ENCODE results near the gene PACS1. TPM values are rescaled to one million over a fixed set of nuclear protein-coding genes. Genes with fewer than 3 reads are reported as not detected.

Gene PACS1
- polyA plus RNA-seq, 3 donors = 8.1 to 36.8 (median 12.4) TPM

GRCh38 chr11:66051371-66051765 is 18.7 kb upstream of the PACS1 start:
- peaks cover 36% of the 10 kb centered on the region for H3K79me2 ChIP-seq (ENCODE audit: insufficient read depth, low read length)
- peak overlapping the region; percentile 36 to 64 for H3K27ac ChIP-seq (ENCODE audit: low read depth in 1 of 2, low read length in 2 of 2)
- H3K9me3 ChIP-seq (replicated peaks in 1 of 2; ENCODE audit: control insufficient read depth in 1 of 2, insufficient read depth in 1 of 2, low read length in 2 of 2) = no peaks in the 10 kb centered on the region
- WGBS (ENCODE audit: insufficient coverage) = 8% methylated on average over 10 of the region's 12 CpGs
- H3K4me1 Mint-ChIP-seq = peaks cover 20% of the 10 kb centered on the region
- H4K20me1 ChIP-seq (ENCODE audit: insufficient read depth, low read length) = peaks cover 5% of the 10 kb centered on the region
- peaks cover 18 to 22% (median 18%) of the 10 kb centered on the region in 3 donors for H3K27me3 Mint-ChIP-seq (ENCODE audit: low read depth in 3 of 3)
- peaks cover 2 to 19% of the 10 kb centered on the region in 2 donors for H3K27me3 ChIP-seq (ENCODE audit: control insufficient read depth in 2 of 2, insufficient read depth in 2 of 2, low read length in 2 of 2)
- H2AFZ ChIP-seq (ENCODE audit: insufficient read depth, low read depth, low read length, poor library complexity, severe bottlenecking) = peak overlapping the region; percentile 94
- H3K4me3 ChIP-seq (replicated peaks in 1 of 3; ENCODE audit: low read depth in 2 of 3, low read length in 3 of 3) = peak overlapping the region; percentile 91 to 97 (median 94)
- DNase-seq = no peak
- H3K4me1 ChIP-seq (ENCODE audit: control insufficient read depth in 1 of 2, insufficient read depth in 2 of 2, low read length in 2 of 2) = peaks cover 16 to 26% of the 10 kb centered on the region in 2 donors
- peak overlapping the region; percentile 91 to 97 for H3K4me3 Mint-ChIP-seq
- peaks cover 0 to 4% (median 0%) of the 10 kb centered on the region in 7 donors for H3K9me3 Mint-ChIP-seq
- peak overlapping the region; percentile 95 for H3K9ac ChIP-seq (ENCODE audit: insufficient read depth, low read length, poor library complexity, severe bottlenecking)
- H3K4me2 ChIP-seq (replicated peaks; ENCODE audit: extremely low read depth, low read length, poor library complexity, severe bottlenecking) = peak overlapping the region; percentile 85
- peaks cover 23 to 31% of the 10 kb centered on the region in 2 donors for H3K36me3 Mint-ChIP-seq
- peaks cover 18 to 22% of the 10 kb centered on the region in 2 donors for H3K36me3 ChIP-seq (replicated peaks in 1 of 2; ENCODE audit: control insufficient read depth in 1 of 2, insufficient read depth in 2 of 2, low read length in 2 of 2)
- intact Hi-C loops (cut with micrococcal nuclease) = no loop called here
- H3K27ac Mint-ChIP-seq = peak overlapping the region; percentile 70 to 98 (median 85)
- TF ChIP-seq CTCF (IDR thresholded peaks at IDR 0.05) = no peak

- peak within 1 kb of the TSS; percentile 91 to 97 (median 94) for H3K4me3 ChIP-seq (replicated peaks in 1 of 3; ENCODE audit: low read depth in 2 of 3, low read length in 3 of 3)
- peak within 1 kb of the TSS; percentile 95 for H3K9ac ChIP-seq (ENCODE audit: insufficient read depth, low read length, poor library complexity, severe bottlenecking)
- H3K9me3 Mint-ChIP-seq = peaks cover 0 to 4% (median 0%) of the 10 kb centered on the region in 7 donors
- intact Hi-C loops (cut with micrococcal nuclease) = no loop called here
- H3K27me3 Mint-ChIP-seq (ENCODE audit: low read depth in 3 of 3) = peaks cover 18 to 22% (median 18%) of the 10 kb centered on the region in 3 donors
- H2AFZ ChIP-seq (ENCODE audit: insufficient read depth, low read depth, low read length, poor library complexity, severe bottlenecking) = peak within 1 kb of the TSS; percentile 94
- peaks cover 42% of the 10 kb centered on the region for H3K79me2 ChIP-seq (ENCODE audit: insufficient read depth, low read length)
- H3K36me3 Mint-ChIP-seq = peaks cover 29 to 37% of the 10 kb centered on the region in 2 donors
- H4K20me1 ChIP-seq (ENCODE audit: insufficient read depth, low read length) = peaks cover 5% of the 10 kb centered on the region
- peaks cover 20% of the 10 kb centered on the region for H3K4me1 Mint-ChIP-seq
- peak; percentile 98 for DNase-seq
- H3K36me3 ChIP-seq (replicated peaks in 1 of 2; ENCODE audit: control insufficient read depth in 1 of 2, insufficient read depth in 2 of 2, low read length in 2 of 2) = peaks cover 25 to 28% of the 10 kb centered on the region in 2 donors
- peak within 1 kb of the TSS; percentile 85 for H3K4me2 ChIP-seq (replicated peaks; ENCODE audit: extremely low read depth, low read length, poor library complexity, severe bottlenecking)
- peak within 1 kb of the TSS; percentile 97 to 99 for H3K4me3 Mint-ChIP-seq
- peaks cover 16 to 26% of the 10 kb centered on the region in 2 donors for H3K4me1 ChIP-seq (ENCODE audit: control insufficient read depth in 1 of 2, insufficient read depth in 2 of 2, low read length in 2 of 2)
- H3K9me3 ChIP-seq (replicated peaks in 1 of 2; ENCODE audit: control insufficient read depth in 1 of 2, insufficient read depth in 1 of 2, low read length in 2 of 2) = no peaks in the 10 kb centered on the region
- under 1% methylated on average over 84 of the region's 84 CpGs for WGBS (ENCODE audit: insufficient coverage)
- H3K27me3 ChIP-seq (ENCODE audit: control insufficient read depth in 2 of 2, insufficient read depth in 2 of 2, low read length in 2 of 2) = peaks cover 2 to 19% of the 10 kb centered on the region in 2 donors
- peak within 1 kb of the TSS; percentile 73 to 95 for H3K27ac ChIP-seq (ENCODE audit: low read depth in 1 of 2, low read length in 2 of 2)
- no peak for TF ChIP-seq CTCF (IDR thresholded peaks at IDR 0.05)
- H3K27ac Mint-ChIP-seq = peak within 1 kb of the TSS; percentile 93 to 98 (median 97)
Observed at GRCh38 chr11:66051766-66052663, 18.1 kb upstream of the PACS1 start, which contains the start of gene SF3B2. TSS of gene SF3B2 (plus strand) at chr11:66052364. CDS start at chr11:66052385, 21 bp downstream.
